ENCODE data around the gene CFAP107. TPM values are rescaled to one million over a fixed set of nuclear protein-coding genes. Genes with fewer than 3 reads are reported as not detected.
"Not testable (repeated sequence)": the region's sequence is repeated elsewhere in the genome, so short reads cannot be mapped to it uniquely, and the experiment has no call there.

The CFAP107 gene
- total RNA-seq, 1 donor from 2014 or later = not detected

DNA sequence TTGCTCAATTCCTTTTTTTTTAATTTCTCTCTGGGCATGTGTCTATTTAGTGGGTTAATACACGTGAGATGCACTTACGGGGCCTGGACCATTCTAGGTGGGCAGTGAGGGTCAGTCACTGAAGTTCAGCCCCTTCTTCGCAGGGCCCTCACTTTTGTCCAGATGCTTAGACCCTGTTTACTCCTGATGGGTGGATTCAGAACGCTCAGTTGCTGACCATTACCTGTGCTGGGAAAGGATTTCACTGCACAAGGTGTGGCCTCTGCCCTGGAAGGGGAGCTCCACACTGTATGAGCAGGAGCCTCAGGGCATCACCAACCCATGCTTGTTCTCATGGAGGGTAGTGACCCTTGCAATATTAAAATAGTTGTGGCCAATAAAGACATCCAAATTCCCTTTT is 32.1 kb downstream of the CFAP107 start:
- H3K4me3 ChIP-seq = no peak overlapping the region
- H3K27me3 ChIP-seq = no peaks in the 10 kb centered on the region
- DNase-seq (ENCODE audit: low spot score in 2 of 2) = no peak
- H3K9me3 ChIP-seq = no peaks in the 10 kb centered on the region
- no peaks in the 10 kb centered on the region for H3K36me3 ChIP-seq
- intact Hi-C loops (cut with DNase I) = no loop called here
- TF ChIP-seq, protein P1, sequence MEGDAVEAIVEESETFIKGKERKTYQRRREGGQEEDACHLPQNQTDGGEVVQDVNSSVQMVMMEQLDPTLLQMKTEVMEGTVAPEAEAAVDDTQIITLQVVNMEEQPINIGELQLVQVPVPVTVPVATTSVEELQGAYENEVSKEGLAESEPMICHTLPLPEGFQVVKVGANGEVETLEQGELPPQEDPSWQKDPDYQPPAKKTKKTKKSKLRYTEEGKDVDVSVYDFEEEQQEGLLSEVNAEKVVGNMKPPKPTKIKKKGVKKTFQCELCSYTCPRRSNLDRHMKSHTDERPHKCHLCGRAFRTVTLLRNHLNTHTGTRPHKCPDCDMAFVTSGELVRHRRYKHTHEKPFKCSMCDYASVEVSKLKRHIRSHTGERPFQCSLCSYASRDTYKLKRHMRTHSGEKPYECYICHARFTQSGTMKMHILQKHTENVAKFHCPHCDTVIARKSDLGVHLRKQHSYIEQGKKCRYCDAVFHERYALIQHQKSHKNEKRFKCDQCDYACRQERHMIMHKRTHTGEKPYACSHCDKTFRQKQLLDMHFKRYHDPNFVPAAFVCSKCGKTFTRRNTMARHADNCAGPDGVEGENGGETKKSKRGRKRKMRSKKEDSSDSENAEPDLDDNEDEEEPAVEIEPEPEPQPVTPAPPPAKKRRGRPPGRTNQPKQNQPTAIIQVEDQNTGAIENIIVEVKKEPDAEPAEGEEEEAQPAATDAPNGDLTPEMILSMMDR (IDR thresholded peaks at IDR 0.05) = no peak
- H3K4me1 ChIP-seq = no peaks in the 10 kb centered on the region
- H3K27ac ChIP-seq = no peak overlapping the region

DNA sequence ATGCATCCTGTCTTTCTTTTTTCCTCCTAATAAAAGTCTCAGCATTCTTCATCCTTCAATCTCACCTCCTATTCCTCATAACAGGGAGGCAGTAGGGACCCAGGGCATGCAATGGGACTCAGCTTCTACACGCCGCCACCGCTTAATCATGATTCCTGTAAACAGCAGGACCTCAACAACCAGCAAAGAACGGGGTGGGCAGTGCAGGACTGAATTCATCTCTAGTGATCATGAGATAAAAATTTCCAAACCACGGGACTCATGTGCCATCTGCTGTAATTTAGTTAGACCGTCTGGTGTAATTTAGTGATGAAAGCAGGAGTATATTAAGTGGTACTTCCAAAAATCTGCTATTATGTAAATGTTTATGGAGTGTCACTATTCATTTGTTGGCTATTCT is 32.9 kb downstream of the CFAP107 start:
- peaks cover 0 to 1% of the 10 kb centered on the region in 2 donors for H3K9me3 ChIP-seq
- H3K27ac ChIP-seq = no peak overlapping the region
- H3K27me3 ChIP-seq = no peaks in the 10 kb centered on the region
- TF ChIP-seq, protein P1 (IDR thresholded peaks at IDR 0.05) = no peak
- H3K4me3 ChIP-seq = no peak overlapping the region
- intact Hi-C loops (cut with DNase I) = no loop called here
- no peaks in the 10 kb centered on the region for H3K4me1 ChIP-seq
- no peak for DNase-seq (ENCODE audit: low spot score in 2 of 2)
- no peaks in the 10 kb centered on the region for H3K36me3 ChIP-seq

DNA sequence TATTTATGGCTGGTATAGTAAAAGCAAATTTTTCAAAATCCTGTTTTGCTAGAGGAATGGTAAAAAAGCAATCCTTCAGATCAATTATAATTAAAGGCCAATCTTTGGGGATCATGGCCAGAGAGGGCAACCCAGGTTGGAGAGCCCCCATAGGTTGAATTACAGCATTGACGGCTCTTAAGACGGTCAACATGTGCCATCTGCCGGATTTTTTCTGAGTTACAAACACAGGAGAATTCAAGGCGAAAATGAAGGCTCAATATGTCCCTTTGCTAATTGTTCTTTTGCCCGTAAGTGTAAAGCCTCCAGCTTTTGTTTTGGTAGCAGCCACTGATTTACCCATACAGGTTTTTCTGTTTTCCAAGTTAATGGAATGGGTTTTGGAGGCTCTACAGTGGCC is 35.5 kb downstream of the CFAP107 start:
- H3K9me3 ChIP-seq; H3K27ac ChIP-seq; H3K4me3 ChIP-seq; H3K36me3 ChIP-seq; DNase-seq (ENCODE audit: low spot score in 2 of 2); intact Hi-C loops (cut with DNase I); H3K27me3 ChIP-seq; H3K4me1 ChIP-seq: not testable (repeated sequence)

DNA sequence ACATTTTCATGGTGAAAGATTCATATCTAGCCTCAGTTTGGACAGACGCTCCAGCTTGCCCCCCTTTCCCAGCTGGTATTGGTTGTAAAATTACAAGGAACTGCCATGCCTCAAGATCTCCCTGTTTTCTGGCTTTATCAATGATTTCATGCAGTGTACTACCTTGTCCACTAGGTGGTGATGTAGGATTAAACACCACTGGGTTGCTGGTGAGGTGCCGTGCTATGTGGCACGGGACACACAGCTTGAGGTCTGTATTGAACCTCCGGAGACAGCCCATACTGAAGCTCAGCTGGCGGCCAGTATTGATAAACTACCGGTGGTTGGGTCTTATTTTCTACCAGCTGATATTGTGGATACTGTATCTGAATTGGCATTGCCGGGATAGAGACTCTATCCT is 37.8 kb downstream of the CFAP107 start:
- H3K4me1 ChIP-seq; H3K9me3 ChIP-seq; intact Hi-C loops (cut with DNase I); H3K27me3 ChIP-seq; H3K4me3 ChIP-seq; H3K36me3 ChIP-seq; H3K27ac ChIP-seq; DNase-seq (ENCODE audit: low spot score in 2 of 2): not testable (repeated sequence)

DNA sequence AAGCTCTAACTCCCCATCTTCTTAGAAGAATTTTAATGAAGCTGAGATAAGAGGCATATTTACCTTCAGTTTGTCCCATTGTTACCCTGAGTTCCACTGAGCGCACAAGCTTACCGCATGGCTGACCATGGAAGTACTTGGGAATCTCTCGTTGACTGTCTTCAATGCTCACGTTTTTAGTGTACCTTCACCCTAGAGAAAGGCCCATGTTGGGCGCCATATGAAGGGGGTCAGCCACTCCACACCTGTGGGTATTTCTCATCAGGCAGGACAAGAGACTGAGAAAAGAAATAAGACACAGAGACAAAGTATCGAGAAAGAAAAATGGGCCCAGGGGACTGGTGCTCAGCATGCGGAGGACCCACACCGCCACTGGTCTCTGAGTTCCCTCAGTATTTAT is 38.7 kb downstream of the CFAP107 start:
- intact Hi-C loops (cut with DNase I); H3K9me3 ChIP-seq; H3K27ac ChIP-seq; H3K4me1 ChIP-seq; H3K27me3 ChIP-seq; H3K36me3 ChIP-seq; H3K4me3 ChIP-seq; DNase-seq (ENCODE audit: low spot score in 2 of 2): not testable (repeated sequence)

DNA sequence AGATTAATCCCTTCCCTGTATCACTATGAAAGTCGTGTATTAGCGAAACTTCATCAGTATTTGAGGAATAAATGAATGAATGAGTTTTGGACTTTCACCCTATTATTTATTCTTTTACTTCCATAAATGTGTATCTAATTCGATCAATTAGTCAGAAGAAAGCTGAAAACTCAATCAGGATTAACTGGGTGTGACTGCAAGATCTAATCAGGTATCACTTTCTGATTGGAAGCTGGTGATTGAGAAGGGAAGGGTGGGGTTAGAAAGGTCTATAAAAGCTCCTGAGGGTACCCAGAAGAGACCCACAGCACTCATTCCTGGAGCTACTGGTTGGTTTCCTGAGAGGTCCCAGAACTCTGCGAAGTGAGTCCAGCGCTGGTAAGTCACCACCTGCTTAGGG is 45.1 kb downstream of the CFAP107 start, which contains the start of gene PRAMEF1:
Gene PRAMEF1 (plus strand): TSS at position 301 of the 400 bp plus-strand sequence. CDS start 1,831 bp downstream, outside the sequence.
- H3K4me3 ChIP-seq; H3K27ac ChIP-seq; H3K27me3 ChIP-seq; H3K9me3 ChIP-seq; H3K4me1 ChIP-seq; DNase-seq (ENCODE audit: low spot score in 2 of 2); H3K36me3 ChIP-seq; intact Hi-C loops (cut with DNase I): not testable (repeated sequence)

DNA sequence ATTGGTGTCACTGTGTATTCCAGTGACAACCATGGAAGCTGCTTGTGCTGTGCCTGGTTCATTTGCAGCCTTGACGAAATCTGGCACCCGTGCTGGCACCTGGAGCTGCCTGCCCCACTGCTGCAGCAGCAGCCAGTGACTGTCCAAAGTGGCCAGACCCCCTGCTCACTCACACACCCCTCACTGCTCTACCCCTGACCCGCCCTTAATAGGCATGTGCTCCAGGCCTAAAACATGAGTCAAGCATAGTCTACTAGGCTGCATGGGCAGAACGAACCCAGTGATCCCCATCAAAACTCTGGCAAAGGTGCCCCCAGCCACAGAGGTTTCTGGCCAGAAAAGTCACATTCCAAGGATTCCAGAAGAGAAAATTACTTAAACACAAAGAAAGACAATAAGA is 52.9 kb downstream of the CFAP107 start:
- TF ChIP-seq, protein P1 (IDR thresholded peaks at IDR 0.05) = no peak
- no peak for DNase-seq (ENCODE audit: low spot score in 2 of 2)
- H3K4me3 ChIP-seq = no peak overlapping the region
- H3K27me3 ChIP-seq = no peaks in the 10 kb centered on the region
- no peaks in the 10 kb centered on the region for H3K36me3 ChIP-seq
- H3K27ac ChIP-seq = no peak overlapping the region
- intact Hi-C loops (cut with DNase I) = no loop called here
- no peaks in the 10 kb centered on the region for H3K4me1 ChIP-seq
- H3K9me3 ChIP-seq = no peaks in the 10 kb centered on the region

DNA sequence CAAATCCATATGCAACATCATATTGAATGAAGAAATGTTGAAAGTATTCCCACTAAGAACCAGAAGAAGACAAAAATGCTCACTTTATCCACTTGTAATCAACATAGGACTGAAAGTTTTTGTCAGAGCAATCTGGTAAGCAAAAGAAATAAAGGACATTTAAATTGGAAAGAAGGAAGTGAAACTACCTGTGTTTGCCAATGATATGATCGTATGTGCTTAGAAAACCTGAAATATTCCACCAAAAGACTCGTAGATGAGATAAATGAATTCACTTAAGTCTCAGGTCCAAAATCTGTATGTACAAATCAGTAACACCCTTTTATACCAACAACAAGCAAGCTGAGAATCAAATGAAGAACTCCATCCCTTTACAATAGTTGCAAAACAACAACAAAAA is 53.7 kb downstream of the CFAP107 start:
- Histone ChIP-seq H3K27ac (no peak overlapping the region), H3K4me3 (no peak overlapping the region), H3K9me3 (no peaks in the 10 kb centered on the region), H3K36me3 (no peaks in the 10 kb centered on the region), H3K27me3 (no peaks in the 10 kb centered on the region), H3K4me1 (no peaks in the 10 kb centered on the region)
- intact Hi-C loops (cut with DNase I) = no loop called here
- TF ChIP-seq, protein P1 (IDR thresholded peaks at IDR 0.05) = no peak
- no peak for DNase-seq (ENCODE audit: low spot score in 2 of 2)

All from ascending aorta (tissue), 2 donors.